HepG2 (cell line): ENCODE data around the gene EHD1. TPM values are rescaled to one million over a fixed set of nuclear protein-coding genes. Genes with fewer than 3 reads are reported as not detected.
A peak's percentile ranks its signal among the peaks of the same experiment; 100 is the strongest.

Source experiments
- CREB1 ChIP-seq, 2 experiments: fragments of 450-650 bp in 1 of 2; IDR thresholded peaks; 2 replicates each; pipeline ENCODE4 v1.6.1; 2016 to 2017; ENCODE audit warnings: control low read depth in 1 of 2, mild to moderate bottlenecking in 1 of 2, missing compliant biosample characterization in 1 of 2, missing genetic modification characterization in 1 of 2
- FOXK1 ChIP-seq: sonication (generic); formaldehyde crosslinking; IDR thresholded peaks from 2 replicates; pipeline ENCODE4 v1.4.0; 2020; ENCODE audit warnings: low read depth, missing genetic modification reagents, borderline replicate concordance
- GATAD1 ChIP-seq: IDR thresholded peaks from 2 replicates; pipeline ENCODE4 v1.6.1; 2016; ENCODE audit warnings: missing genetic modification reagents, missing compliant biosample characterization
- IRF1 ChIP-seq: sonication (generic); formaldehyde crosslinking; IDR thresholded peaks from 2 replicates; pipeline ENCODE4 v1.4.0; 2020; ENCODE audit warnings: low read depth, mild to moderate bottlenecking, missing genetic modification reagents
- MYNN ChIP-seq: sonication (generic); formaldehyde crosslinking; IDR thresholded peaks from 2 replicates; pipeline ENCODE4 v1.4.0; 2020; ENCODE audit warnings: mild to moderate bottlenecking, low read depth, missing genetic modification reagents
- PHF8 ChIP-seq: sonication (generic); formaldehyde crosslinking; IDR thresholded peaks from 2 replicates; pipeline ENCODE4 v1.5.0; 2020; ENCODE audit warnings: missing genetic modification reagents
- SKI ChIP-seq: fragments of 450-650 bp; IDR thresholded peaks from one replicate; pipeline ENCODE4 v1.6.1; 2018; ENCODE audit warnings: mild to moderate bottlenecking; ENCODE audit not compliant: partially characterized antibody
- SRY ChIP-seq: sonication (generic); formaldehyde crosslinking; IDR thresholded peaks from 2 replicates; pipeline ENCODE4 v1.8.0; 2022; ENCODE audit warnings: mild to moderate bottlenecking, missing genetic modification reagents
- ZBTB34 ChIP-seq: sonication (generic); formaldehyde crosslinking; IDR thresholded peaks from 2 replicates; pipeline ENCODE4 v1.8.0; 2022; ENCODE audit warnings: mild to moderate bottlenecking, missing genetic modification reagents
- ZNF562 ChIP-seq: sonication (generic); formaldehyde crosslinking; IDR thresholded peaks from 2 replicates; pipeline ENCODE4 v1.8.0; 2022; ENCODE audit warnings: missing genetic modification reagents, borderline replicate concordance
- ZNF709 ChIP-seq: sonication (generic); formaldehyde crosslinking; IDR thresholded peaks from 2 replicates; pipeline ENCODE4 v1.5.0; 2020; ENCODE audit warnings: mild to moderate bottlenecking, missing genetic modification reagents
- polyA plus RNA-seq, 8 experiments: library from polyadenylated mRNA; depleted of rRNA in 3 of 8; stranded (reverse) in 7 of 8; unstranded in 1 of 8; fragments of >200 nt; fragmentation: Illumina TruSeq in 4 of 8; extraction: Trizol in 4 of 8; gene quantifications; 2 replicates each; pipeline versions ENCODE4 v1.2.1 to v1.2.3, GENCODE V29; 2011 to 2016; ENCODE audit warnings: low read depth in 4 of 8, missing spikeins in 1 of 8, mixed read lengths in 1 of 8; ENCODE audit not compliant: insufficient read depth in 1 of 8
- total RNA-seq, 5 experiments: library from RNA; depleted of rRNA; stranded (reverse); fragments of >200 nt; fragmentation: Illumina TruSeq; extraction: Trizol; gene quantifications; 2 replicates each; pipeline ENCODE4 v1.2.3, GENCODE V29; 2016; ENCODE audit warnings: low read depth in 1 of 5
- TF ChIP-seq, protein P1 (sequence below): sonication (generic); formaldehyde crosslinking; IDR thresholded peaks from one replicate; pipeline ENCODE4 v1.5.1; 2020; ENCODE audit warnings: mild to moderate bottlenecking, missing genetic modification reagents; ENCODE audit errors: not compliant biosample characterization
- TF ChIP-seq, protein P2 (sequence below): sonication (generic); formaldehyde crosslinking; IDR thresholded peaks from 2 replicates; pipeline ENCODE4 v1.4.0; 2020; ENCODE audit warnings: missing genetic modification reagents, low read depth, mild to moderate bottlenecking, borderline replicate concordance

The EHD1 gene
- total and polyA plus RNA-seq, 2 of the 13 experiments (the other 11 are each of a cell fraction or from before 2014, with no cell fraction given), result 23.6 to 26.6 TPM

DNA sequence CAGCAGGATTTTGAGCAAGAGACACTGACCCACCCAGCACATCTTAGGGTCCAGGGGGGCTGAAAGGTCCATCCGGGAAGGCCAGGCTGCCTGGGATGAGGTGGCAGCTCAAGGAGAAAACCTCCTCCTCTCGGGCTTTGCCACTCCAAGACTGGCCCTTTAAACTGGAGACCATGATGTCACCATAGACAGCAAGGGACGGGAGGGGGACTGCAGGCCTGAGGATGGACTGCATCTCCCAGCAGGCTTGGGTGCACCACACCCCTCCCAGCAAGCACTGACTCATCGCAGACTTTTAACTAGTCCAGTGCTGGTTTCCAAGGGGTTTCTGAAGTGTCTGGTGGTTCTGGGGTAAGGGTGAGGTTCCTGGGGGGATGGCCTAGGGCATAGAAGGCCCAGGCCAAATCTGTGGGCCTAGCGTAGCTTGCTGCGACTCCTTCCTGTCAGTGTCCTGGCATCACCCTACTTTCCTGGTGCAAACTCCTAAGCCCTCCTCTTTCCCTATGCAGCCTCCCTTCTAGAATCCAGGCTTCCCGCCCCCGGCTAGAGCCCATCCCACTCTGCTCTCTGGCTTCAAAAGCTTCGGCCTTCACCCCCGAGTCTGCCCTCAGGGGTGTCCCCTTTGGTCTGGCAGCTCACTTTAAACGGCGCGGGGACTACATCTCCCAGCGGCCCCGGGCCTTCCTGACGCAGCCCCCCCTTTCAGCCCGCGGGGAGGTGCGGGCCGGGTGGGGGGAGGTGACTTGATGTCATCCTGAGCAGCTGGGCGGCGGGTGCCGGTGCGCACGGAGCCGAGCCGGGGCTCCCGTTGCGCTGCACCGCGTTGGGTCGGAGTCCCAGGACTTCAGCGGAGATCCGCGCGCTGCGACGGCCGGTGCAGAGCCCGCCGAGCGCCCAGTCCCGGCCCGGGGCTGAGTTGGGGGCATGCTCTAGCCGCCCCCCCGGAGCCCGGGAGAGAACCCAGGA, 45.8 kb upstream of the EHD1 start, which contains the start of gene PPP2R5B (continued):
- TF ChIP-seq SKI, result no peak
- TF ChIP-seq, protein P1, sequence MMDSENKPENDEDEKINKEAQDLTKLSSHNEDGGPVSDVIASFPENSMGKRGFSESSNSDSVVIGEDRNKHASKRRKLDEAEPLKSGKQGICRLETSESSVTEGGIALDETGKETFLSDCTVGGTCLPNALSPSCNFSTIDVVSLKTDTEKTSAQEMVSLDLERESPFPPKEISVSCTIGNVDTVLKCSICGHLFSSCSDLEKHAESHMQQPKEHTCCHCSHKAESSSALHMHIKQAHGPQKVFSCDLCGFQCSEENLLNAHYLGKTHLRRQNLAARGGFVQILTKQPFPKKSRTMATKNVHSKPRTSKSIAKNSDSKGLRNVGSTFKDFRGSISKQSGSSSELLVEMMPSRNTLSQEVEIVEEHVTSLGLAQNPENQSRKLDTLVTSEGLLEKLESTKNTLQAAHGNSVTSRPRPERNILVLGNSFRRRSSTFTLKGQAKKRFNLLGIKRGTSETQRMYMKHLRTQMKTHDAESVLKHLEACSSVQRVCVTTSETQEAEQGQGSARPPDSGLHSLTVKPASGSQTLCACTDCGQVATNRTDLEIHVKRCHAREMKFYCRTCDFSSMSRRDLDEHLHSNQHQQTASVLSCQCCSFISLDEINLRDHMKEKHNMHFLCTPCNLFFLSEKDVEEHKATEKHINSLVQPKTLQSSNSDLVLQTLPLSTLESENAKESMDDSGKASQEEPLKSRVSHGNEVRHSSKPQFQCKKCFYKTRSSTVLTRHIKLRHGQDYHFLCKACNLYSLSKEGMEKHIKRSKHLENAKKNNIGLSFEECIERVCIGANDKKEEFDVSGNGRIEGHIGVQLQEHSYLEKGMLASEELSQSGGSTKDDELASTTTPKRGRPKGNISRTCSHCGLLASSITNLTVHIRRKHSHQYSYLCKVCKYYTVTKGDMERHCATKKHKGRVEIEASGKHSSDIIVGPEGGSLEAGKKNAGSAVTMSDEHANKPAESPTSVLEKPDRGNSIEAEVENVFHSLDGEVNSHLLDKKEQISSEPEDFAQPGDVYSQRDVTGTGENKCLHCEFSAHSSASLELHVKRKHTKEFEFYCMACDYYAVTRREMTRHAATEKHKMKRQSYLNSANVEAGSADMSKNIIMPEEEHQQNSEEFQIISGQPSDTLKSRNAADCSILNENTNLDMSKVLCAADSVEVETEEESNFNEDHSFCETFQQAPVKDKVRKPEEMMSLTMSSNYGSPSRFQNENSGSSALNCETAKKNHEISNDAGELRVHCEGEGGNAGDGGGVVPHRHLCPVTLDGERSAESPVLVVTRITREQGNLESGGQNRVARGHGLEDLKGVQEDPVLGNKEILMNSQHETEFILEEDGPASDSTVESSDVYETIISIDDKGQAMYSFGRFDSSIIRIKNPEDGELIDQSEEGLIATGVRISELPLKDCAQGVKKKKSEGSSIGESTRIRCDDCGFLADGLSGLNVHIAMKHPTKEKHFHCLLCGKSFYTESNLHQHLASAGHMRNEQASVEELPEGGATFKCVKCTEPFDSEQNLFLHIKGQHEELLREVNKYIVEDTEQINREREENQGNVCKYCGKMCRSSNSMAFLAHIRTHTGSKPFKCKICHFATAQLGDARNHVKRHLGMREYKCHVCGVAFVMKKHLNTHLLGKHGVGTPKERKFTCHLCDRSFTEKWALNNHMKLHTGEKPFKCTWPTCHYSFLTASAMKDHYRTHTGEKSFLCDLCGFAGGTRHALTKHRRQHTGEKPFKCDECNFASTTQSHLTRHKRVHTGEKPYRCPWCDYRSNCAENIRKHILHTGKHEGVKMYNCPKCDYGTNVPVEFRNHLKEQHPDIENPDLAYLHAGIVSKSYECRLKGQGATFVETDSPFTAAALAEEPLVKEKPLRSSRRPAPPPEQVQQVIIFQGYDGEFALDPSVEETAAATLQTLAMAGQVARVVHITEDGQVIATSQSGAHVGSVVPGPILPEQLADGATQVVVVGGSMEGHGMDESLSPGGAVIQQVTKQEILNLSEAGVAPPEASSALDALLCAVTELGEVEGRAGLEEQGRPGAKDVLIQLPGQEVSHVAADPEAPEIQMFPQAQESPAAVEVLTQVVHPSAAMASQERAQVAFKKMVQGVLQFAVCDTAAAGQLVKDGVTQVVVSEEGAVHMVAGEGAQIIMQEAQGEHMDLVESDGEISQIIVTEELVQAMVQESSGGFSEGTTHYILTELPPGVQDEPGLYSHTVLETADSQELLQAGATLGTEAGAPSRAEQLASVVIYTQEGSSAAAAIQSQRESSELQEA (CRISPR knock-in tag), result no peak
- TF ChIP-seq ZBTB34 (CRISPR knock-in tag), result no peak
- TF ChIP-seq, protein P2, sequence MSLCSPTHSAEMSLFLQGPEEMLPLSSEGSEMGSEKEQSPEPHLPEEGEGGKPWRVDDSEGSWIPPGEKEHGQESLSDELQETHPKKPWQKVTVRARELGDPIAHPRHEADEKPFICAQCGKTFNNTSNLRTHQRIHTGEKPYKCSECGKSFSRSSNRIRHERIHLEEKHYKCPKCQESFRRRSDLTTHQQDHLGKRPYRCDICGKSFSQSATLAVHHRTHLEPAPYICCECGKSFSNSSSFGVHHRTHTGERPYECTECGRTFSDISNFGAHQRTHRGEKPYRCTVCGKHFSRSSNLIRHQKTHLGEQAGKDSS (CRISPR knock-in tag), result 0 out of 2 replicates have a peak, but pooled peaks have one; percentile 46
- peak; percentile 48; the same call in 1 of the 2 replicates for TF ChIP-seq PHF8 (CRISPR knock-in tag)
- no peak for TF ChIP-seq ZNF562 (CRISPR knock-in tag)
- peak; percentile 71 for TF ChIP-seq FOXK1 (CRISPR knock-in tag)
- peak; percentile 71 for TF ChIP-seq CREB1 (IDR thresholded peaks at IDR 0.05)
- peak; percentile 93 for TF ChIP-seq CREB1 (CRISPR knock-in tag; IDR thresholded peaks at IDR 0.05)
- no peak for TF ChIP-seq MYNN
- TF ChIP-seq SRY (CRISPR knock-in tag), result no peak
- peak; percentile 37; the same call in 1 of the 2 replicates for TF ChIP-seq GATAD1 (CRISPR knock-in tag)
- TF ChIP-seq ZNF709 (CRISPR knock-in tag), result no peak
- no peak for TF ChIP-seq IRF1 (CRISPR knock-in tag)
